Measurements from ENCODE around the gene AGRP.
"Not testable (repeated sequence)": the region's sequence is repeated elsewhere in the genome, so short reads cannot be mapped to it uniquely, and the experiment has no call there.

Gene AGRP

GRCh38 chr16:67504031-67505021 lies 21.0 kb upstream of the AGRP start:
- no peak for DNase-seq

- no peak for DNase-seq
Measured at GRCh38 chr16:67499106-67499505, 15.8 kb upstream of the AGRP start.

GRCh38 chr16:67490335-67491096 lies 7.2 kb upstream of the AGRP start:
- no peak for DNase-seq

- DNase-seq = no peak
Measured at GRCh38 chr16:67489401-67490083, 6.2 kb upstream of the AGRP start.

- DNase-seq = not testable (repeated sequence)
Measured at GRCh38 chr16:67487561-67487960, 4.2 kb upstream of the AGRP start.

- no peak for DNase-seq
Measured at GRCh38 chr16:67486805-67487204, 3.5 kb upstream of the AGRP start.

GRCh38 chr16:67483731-67484525 lies 581 bp upstream of the AGRP start:
- no peak for DNase-seq

- DNase-seq = no peak
Measured at GRCh38 chr16:67482233-67482924, 968 bp downstream of the AGRP start.

GRCh38 chr16:67481561-67482232 lies 1.6 kb downstream of the AGRP start:
- DNase-seq = peak; percentile 27

GRCh38 chr16:67480833-67481560 lies 2.4 kb downstream of the AGRP start, which contains the start of gene ATP6V0D1:
ATP6V0D1 (minus strand) TSS chr16:67481157; CDS start chr16:67481086, 71 bp downstream.
- peak; percentile 97 for DNase-seq

GRCh38 chr16:67477960-67478554 lies 5.3 kb downstream of the AGRP start:
- no peak for DNase-seq

- DNase-seq = no peak
Measured at GRCh38 chr16:67474551-67475455, 8.5 kb downstream of the AGRP start.

GRCh38 chr16:67471758-67472384 lies 11.5 kb downstream of the AGRP start:
- DNase-seq = no peak

- DNase-seq = no peak
Measured at GRCh38 chr16:67470359-67470758, 13.0 kb downstream of the AGRP start.

- DNase-seq = no peak
Measured at GRCh38 chr16:67468731-67469130, 14.6 kb downstream of the AGRP start.

GRCh38 chr16:67466581-67466980 lies 16.8 kb downstream of the AGRP start:
- no peak for DNase-seq

- DNase-seq = no peak
Measured at GRCh38 chr16:67464565-67464964, 18.8 kb downstream of the AGRP start.

GRCh38 chr16:67463691-67464090 lies 19.7 kb downstream of the AGRP start:
- DNase-seq = no peak
